HG03575 (cell line): ENCODE results near the gene HOXD8.

Source experiments
- ATAC-seq: cut with Tn5 transposase; IDR thresholded peaks from one replicate; pipeline ENCODE4 v1.9.1; 2021; ENCODE audit not compliant: unreplicated experiment, insufficient number of reproducible peaks, low FRiP score; ENCODE audit errors: extremely low read depth

Gene HOXD8

GRCh38 chr2:176138923-176139660 is 9.6 kb downstream of the HOXD8 start:
- no peak for ATAC-seq

- ATAC-seq, result no peak
Measured at GRCh38 chr2:176139661-176140512, 10.4 kb downstream of the HOXD8 start.

- ATAC-seq, result no peak
Measured at GRCh38 chr2:176140513-176141317, 11.2 kb downstream of the HOXD8 start.

GRCh38 chr2:176142281-176142680 is 12.8 kb downstream of the HOXD8 start:
- ATAC-seq, result no peak

- no peak for ATAC-seq
Measured at GRCh38 chr2:176145085-176145969, 15.8 kb downstream of the HOXD8 start.

GRCh38 chr2:176146101-176146500 is 16.6 kb downstream of the HOXD8 start:
- no peak for ATAC-seq

GRCh38 chr2:176146645-176147044 is 17.1 kb downstream of the HOXD8 start:
- ATAC-seq, result no peak

GRCh38 chr2:176147210-176147799 is 17.8 kb downstream of the HOXD8 start:
- ATAC-seq, result no peak

GRCh38 chr2:176147800-176148496 is 18.4 kb downstream of the HOXD8 start:
- ATAC-seq, result no peak

GRCh38 chr2:176148751-176149421 is 19.4 kb downstream of the HOXD8 start:
- ATAC-seq, result no peak

- no peak for ATAC-seq
Measured at GRCh38 chr2:176149481-176149938, 20.0 kb downstream of the HOXD8 start.

- ATAC-seq, result no peak
Measured at GRCh38 chr2:176149939-176150583, 20.6 kb downstream of the HOXD8 start.

- ATAC-seq, result no peak
Measured at GRCh38 chr2:176150584-176151441, 21.3 kb downstream of the HOXD8 start.

GRCh38 chr2:176151442-176152287 is 22.2 kb downstream of the HOXD8 start, which contains the start of gene HOXD4:
Gene HOXD4, plus strand, starts transcription at chr2:176151550. Its CDS starts 84 bp downstream, at chr2:176151634.
- no peak for ATAC-seq
